ENCODE measurements around the gene LRFN4.

GRCh38 chr11:66888282-66888681 lies 31.4 kb downstream of the LRFN4 start:
- TF ChIP-seq, protein P1, sequence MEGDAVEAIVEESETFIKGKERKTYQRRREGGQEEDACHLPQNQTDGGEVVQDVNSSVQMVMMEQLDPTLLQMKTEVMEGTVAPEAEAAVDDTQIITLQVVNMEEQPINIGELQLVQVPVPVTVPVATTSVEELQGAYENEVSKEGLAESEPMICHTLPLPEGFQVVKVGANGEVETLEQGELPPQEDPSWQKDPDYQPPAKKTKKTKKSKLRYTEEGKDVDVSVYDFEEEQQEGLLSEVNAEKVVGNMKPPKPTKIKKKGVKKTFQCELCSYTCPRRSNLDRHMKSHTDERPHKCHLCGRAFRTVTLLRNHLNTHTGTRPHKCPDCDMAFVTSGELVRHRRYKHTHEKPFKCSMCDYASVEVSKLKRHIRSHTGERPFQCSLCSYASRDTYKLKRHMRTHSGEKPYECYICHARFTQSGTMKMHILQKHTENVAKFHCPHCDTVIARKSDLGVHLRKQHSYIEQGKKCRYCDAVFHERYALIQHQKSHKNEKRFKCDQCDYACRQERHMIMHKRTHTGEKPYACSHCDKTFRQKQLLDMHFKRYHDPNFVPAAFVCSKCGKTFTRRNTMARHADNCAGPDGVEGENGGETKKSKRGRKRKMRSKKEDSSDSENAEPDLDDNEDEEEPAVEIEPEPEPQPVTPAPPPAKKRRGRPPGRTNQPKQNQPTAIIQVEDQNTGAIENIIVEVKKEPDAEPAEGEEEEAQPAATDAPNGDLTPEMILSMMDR (IDR thresholded peaks at IDR 0.05): no peak
- TF ChIP-seq PREB (CRISPR knock-in tag; IDR thresholded peaks at IDR 0.05; ENCODE audit: borderline replicate concordance) (no peak), ESRRA (CRISPR knock-in tag; IDR thresholded peaks at IDR 0.05; ENCODE audit: borderline replicate concordance) (no peak), CREM (CRISPR knock-in tag; IDR thresholded peaks at IDR 0.05) (no peak), MAX (CRISPR knock-in tag; IDR thresholded peaks at IDR 0.05) (no peak), JUN (CRISPR knock-in tag; IDR thresholded peaks at IDR 0.05) (no peak), ZBTB21 (CRISPR knock-in tag; IDR thresholded peaks at IDR 0.05; ENCODE audit: borderline replicate concordance) (no peak), NR2C2 (CRISPR knock-in tag; IDR thresholded peaks at IDR 0.05) (no peak), TEAD4 (CRISPR knock-in tag; IDR thresholded peaks at IDR 0.05) (no peak), NR3C1 (CRISPR knock-in tag; conservative IDR thresholded peaks at IDR 0.05; ENCODE audit: low read depth) (no peak)
- TF ChIP-seq, protein P2, sequence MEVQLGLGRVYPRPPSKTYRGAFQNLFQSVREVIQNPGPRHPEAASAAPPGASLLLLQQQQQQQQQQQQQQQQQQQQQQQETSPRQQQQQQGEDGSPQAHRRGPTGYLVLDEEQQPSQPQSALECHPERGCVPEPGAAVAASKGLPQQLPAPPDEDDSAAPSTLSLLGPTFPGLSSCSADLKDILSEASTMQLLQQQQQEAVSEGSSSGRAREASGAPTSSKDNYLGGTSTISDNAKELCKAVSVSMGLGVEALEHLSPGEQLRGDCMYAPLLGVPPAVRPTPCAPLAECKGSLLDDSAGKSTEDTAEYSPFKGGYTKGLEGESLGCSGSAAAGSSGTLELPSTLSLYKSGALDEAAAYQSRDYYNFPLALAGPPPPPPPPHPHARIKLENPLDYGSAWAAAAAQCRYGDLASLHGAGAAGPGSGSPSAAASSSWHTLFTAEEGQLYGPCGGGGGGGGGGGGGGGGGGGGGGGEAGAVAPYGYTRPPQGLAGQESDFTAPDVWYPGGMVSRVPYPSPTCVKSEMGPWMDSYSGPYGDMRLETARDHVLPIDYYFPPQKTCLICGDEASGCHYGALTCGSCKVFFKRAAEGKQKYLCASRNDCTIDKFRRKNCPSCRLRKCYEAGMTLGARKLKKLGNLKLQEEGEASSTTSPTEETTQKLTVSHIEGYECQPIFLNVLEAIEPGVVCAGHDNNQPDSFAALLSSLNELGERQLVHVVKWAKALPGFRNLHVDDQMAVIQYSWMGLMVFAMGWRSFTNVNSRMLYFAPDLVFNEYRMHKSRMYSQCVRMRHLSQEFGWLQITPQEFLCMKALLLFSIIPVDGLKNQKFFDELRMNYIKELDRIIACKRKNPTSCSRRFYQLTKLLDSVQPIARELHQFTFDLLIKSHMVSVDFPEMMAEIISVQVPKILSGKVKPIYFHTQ (CRISPR knock-in tag; IDR thresholded peaks at IDR 0.05): no peak
- TF ChIP-seq, protein P3, sequence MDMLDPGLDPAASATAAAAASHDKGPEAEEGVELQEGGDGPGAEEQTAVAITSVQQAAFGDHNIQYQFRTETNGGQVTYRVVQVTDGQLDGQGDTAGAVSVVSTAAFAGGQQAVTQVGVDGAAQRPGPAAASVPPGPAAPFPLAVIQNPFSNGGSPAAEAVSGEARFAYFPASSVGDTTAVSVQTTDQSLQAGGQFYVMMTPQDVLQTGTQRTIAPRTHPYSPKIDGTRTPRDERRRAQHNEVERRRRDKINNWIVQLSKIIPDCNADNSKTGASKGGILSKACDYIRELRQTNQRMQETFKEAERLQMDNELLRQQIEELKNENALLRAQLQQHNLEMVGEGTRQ (CRISPR knock-in tag; IDR thresholded peaks at IDR 0.05): no peak
- TF ChIP-seq, protein P4, sequence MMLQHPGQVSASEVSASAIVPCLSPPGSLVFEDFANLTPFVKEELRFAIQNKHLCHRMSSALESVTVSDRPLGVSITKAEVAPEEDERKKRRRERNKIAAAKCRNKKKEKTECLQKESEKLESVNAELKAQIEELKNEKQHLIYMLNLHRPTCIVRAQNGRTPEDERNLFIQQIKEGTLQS (CRISPR knock-in tag; conservative IDR thresholded peaks at IDR 0.05): no peak

All from WTC11 (cell line).